ENCODE data around the gene TANGO6.

Gene TANGO6

DNA sequence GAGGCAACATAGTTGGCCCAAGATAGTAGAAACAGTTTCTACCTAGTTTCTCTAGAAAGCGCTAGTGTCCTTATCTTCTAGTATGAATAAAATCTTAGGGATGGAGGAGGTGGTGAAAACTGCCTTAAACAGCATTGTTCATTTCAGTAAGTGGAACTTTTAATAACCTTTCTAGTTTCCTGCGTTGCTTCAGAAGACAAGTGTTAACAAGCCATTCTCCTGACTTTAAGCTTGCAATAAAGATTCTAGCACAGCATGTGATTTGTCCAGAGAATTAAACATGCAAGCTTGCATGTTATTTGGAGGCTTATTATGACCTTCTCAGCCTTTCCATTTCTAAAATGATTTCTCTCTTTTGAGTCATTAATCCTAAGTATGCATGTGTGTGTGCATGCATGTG, 72.3 kb downstream of the TANGO6 start:
- no peak for DNase-seq

DNA sequence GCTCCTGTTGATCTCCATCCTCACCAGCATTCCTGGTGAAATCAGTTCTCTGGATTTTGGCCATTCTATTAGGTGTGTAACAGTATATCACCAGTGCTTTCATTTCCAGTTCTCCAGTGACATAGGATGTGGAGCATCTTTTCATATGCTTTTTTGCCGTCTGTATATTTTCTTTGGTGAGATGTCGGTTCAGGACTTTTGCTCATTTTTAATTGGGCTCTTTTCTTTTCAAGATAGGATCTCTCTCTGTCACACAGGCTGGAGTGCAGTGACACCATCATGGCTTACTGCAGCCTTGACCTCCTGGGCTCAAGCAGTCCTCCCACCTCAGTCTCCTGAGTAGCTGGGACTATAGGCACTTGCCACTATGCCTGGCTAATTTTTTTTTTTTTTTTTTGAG, 74.2 kb downstream of the TANGO6 start:
- DNase-seq = no peak

DNA sequence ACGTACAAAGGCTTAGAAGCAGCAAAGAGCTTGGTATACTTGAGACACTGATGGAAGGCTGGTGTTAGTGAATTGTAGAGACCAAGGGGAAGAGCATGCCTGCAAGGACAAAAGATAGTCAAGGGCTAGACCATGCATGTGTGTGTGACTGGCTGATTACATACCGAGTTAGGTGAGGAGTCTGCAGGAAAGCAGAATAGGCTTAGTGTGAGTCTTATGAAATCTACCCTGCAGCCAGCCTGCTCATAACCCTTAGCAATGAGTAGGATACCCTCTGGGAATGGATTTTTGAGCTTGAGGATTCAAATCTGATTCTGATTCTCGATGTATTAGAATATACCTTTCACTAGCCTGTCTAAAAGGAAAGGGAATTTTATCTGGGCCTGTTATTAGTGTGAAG, 77.0 kb downstream of the TANGO6 start:
- DNase-seq = no peak

DNA sequence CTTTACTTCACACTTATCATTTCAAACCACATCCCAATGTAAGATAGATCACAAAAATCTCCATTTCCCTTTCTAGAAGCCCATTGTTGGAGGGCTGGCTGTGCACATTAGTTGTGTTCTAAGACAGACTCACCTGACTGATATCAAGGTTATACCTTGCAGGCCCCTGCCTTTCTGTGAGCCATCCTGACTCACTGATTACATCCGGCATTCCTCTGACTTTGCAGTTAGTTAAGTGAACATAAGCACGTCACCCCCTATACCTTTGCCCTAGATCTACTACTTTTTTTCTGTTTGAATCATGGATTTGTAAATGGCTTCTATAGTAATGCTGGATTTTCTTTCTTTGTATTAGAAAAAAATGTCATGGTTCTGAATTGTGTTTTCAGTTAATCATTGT, 78.3 kb downstream of the TANGO6 start:
- no peak for DNase-seq

DNA sequence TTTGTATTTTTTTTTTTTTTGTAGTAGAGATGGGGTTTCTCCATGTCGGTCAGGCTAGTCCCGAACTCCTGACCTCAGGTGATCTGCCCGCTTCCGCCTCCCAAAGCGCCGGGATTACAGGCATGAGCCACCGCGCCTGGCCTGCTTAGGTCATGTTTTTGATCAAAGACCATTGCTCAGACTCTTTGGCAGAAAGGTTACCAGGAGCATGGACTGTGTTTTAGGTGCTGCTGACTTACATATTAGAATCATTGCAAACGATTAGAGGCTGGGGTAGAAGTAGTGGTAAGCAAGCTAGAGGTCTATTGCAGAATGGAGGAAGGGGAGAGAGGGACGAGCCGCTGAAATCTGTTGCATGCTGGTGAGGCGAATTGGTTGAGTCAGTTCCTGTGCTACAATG, 79.8 kb downstream of the TANGO6 start:
- no peak for DNase-seq

DNA sequence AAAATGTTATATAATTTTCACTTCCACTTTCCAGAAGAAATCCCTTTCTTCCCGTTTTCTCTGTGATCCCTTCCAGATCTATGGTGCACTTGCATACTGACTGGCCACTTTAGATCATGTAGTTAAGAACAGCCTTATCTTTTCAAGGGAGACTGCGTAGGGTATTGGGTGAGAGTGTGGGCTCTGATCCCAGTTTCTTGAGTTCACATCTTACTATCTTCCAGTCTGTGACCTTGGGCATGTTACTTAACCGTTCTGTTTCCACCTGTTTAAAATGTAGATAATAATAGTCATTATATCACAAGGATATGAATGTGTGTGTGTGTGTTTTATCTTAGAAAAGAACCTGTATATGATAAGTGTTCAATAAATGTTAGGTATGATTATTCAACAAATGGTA, 83.7 kb downstream of the TANGO6 start:
- no peak for DNase-seq

DNA sequence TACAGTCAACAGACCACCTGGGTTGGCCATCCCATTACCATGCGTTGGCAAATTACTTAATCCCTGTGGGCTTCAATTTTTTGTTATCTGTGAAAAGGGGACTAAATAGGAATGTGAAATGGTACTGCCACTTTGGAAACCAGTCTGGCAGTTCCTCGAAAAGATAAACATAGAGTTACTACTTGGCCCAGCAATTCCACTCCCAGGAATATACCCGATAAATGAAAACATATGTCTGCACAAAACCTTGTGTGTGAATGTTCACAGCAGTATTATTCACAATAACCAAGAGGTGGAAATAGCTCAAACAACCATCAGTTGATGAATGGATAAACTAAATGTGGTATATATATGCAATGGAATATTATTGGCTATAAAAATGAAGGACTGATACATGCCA, 87.9 kb downstream of the TANGO6 start:
- no peak for DNase-seq

DNA sequence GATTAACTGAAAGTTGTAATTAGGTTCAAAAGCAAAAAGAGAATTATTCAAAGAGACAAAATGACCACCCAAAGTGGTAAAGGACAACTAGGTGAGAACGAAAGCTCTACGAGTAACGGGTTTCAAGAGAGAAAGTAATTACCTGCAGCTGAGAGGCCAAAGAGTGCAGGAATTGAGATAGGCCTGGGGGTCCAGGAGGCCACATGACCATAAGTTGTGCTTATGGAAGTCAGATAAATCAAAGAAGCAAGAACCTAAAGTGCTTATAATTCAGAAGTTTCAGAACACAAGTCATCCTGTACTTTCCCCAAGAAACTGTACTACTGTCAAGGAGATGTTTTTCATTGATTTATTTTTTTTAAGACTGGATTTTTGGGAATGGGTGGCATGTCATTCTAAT, 91.1 kb downstream of the TANGO6 start:
- DNase-seq = no peak

DNA sequence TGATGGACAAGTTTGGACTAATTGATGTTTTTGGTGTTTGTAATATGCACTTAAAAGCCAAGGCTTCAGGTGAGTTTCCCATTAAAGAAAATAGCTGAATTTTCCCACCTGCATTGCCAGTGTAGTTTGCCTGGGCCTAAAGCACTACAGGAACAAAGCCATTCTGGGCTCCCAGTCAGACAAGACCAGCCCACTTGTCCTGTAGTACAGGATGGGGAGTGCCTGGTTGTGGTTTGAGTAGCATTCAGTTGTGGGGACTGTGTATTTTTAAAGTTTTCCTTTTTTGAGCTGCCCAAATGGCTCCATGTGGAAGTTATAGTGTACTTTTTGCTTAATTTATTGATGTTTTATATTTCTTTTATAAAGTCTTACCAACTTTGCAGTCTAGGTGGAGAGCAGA, 91.7 kb downstream of the TANGO6 start:
- DNase-seq = no peak

DNA sequence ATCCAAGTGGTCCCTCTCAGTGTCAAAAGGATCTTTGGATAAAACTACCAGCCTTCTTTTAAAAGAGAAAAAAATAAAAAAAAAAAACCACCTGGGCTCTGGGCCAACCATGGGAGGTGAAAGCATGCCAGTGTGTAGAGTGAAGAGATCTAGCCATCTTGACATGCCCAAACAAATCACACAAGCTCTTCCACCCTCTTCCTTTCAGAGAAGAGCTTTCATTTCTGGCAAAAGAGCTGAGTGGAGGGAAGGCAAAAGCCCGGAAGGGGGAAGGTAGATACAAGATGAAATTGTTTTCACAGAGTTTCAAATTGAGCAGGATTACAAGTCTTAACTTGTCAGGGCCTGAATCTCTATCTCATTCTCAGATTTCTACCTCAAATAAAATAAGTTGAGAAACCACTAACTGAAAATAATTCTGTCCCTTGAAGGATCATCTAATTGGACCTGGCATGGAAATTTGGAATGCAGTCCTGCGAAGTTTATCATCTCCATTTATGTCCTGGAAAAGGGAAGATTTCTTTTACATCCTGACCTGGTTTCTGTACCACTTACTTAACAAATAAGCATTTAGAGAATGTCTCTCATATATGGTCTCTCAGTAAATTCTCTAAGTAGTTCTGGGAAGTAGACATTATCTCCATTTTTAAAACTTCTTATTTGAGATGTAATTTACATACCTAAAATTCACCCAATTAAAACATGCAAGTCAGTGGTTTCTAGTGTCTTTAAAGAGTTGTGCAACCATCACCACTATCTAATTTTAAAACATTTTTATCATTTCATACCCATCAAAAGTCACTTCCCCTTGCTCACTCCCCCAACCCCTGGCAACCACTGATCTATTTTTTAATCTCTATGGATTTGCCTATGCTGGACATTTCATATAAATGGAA, 93.7 kb downstream of the TANGO6 start:
- no peak for DNase-seq

DNA sequence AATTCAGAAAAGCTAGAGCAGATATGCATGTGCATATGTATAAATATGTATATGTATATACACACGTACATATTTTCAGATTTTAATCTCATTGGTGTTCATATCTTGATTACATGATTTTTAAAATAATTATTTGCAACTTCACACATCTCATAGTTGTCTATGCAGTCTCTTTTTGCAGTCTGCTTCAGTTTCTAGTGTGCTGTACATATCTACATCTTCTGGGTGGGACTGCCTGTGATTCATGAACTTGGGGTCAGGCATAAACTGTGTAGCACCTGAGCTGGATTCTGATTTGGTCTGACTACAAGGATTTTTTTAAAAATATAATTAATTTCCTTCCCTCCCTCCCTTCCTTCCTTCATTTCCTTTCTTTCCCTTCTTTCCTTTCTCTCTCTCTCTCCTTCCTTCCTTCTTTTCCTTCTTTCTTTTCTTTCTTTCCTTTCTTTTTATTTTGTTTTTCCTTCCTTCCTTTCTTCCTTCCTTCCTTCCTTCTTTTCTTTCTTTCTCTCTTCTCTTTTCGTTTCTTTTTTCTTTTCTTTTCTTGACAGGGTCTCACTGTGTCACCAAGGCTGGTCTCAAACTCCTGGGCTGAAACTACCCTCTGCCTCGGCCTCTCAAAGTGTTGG, 96.5 kb downstream of the TANGO6 start:
- DNase-seq = no peak

DNA sequence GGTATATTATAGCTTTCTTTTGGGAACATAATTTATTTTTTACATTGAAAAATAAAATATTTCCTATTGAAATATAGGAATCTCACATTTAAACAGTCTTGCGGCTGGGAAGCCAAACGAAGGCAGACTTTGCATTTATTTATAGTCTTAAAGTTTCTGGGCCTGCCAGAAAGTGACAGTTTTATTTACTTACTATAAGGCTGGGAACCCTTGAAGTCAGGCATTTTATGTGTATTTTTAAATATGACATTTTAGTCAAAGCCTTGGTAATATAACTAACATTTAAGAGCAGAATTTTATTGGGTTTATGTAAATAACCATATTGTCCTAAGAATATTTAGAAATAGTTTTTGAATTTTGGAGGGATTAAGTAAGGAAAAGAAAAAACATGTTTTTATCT, 97.5 kb downstream of the TANGO6 start:
- DNase-seq = no peak

DNA sequence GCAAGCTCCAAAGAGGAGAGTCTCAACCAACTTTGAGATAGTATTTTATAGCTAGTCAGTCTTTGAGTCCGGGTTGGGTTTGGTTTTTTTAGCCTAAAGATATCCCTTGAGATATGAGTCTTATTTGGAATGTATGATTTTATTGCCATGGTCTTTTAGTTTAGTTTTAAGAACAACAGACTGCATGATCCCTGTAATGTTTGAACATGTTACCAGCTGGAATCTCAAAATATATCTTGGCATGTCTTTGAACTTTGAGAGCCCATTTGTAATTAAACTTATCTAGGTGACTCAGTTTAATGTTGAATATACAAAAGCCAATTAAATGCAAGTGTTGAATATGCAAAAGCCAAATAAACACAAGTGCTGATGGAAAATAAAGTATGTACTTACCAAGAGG, 100.6 kb downstream of the TANGO6 start:
- no peak for DNase-seq

DNA sequence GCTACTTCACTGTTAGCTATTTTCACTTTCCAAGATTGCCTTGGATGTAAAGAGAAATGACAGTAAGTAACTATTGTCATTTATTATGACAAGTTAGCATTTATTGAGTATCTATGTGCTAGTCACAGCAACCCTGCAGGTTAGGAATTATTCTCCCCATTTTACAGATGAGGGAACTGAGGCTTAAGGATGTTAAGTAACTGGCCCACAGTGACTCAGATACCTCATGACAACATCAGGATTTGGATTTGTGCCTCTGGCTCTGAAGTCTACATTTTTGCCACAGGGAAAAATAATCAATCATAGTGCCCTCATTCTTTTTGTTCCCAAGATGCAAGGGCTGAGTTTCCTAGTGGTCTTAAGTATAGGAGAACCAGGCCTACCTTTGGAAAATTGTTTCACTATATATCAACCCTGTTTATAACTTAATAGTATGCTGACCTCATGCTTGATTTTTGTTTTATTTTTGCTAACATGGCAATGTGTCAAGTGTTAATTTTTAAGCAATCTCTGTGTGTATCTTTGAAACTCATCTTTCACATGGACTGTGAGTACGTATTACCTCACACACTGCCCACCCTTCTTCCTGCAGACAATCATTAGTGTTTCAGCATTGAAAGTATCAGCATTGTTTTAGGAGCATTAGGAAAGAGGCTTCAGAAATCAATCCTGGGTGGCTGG, 105.0 kb downstream of the TANGO6 start:
- no peak for DNase-seq

DNA sequence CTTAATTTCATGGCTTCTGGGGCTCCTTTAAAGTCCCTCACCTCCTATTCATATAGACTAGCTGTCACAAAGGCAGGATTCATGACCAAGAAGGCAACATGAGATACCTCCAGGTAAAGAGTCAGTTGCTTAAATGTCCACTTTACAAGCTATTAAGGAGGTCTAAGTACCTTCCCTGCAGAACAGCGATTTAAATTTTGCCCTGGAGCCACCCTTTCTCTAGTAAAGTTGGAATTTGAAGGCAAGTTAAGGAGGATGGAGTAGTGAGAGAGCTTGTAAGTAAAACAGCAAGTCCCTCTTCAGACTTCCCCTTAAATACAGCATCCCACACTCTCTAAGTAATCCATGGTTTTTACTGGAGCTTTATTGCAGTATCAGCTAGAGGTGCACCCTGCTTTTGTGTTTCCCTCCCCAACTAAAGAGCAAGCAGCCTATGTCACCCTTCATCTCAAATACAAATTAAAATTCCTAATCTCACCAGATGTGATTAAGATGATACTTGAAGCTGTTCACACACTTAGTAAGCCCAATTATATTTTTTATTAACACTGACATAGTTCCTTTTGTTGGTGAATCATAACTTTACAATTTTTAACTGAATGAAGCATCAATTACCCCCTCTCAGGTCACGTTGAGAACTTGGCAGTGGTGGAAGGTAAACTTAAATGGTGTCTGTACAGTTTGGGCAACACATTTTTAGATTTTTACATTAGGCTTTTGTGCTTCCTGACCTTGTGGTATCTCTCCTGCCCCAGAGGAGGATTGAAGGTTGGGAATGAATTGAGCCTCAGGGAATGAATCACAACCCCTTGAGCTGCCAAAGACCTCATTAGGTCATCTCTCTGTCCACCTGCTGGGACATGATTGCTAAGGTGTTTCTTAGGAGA, 108.9 kb downstream of the TANGO6 start:
- no peak for DNase-seq

DNA sequence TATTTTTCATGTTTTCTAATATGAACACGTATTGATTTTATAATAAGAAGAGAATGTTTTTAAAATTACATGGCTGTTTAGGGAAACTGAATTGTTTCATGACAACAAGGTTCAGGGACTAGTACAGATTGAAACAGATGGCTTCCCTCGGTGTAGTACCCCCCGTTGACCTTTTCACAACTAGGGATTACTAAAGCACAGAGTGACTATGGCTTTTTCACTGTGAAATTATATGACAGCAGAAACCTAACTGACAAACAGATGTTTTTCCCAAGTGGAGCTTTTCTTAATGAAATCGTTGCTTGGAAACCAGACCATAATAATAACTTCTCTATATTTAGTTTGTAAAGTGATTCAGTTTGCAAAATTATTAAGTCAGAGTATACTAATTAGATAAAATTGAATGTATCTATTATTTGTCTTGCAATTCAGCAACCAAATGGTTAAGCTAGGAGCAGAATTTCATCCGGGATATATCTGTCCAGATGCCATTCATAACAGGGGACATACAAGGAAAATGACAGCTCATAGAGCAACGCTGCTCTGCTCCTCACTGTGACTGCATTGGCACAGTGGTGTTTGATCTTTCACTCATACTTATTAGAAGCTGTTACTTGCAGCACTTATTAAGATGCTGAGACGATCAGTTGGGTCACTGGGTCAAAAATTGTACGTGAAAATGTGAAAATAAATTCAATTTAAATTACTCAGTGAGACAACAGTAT, 111.7 kb downstream of the TANGO6 start:
- no peak for DNase-seq

DNA sequence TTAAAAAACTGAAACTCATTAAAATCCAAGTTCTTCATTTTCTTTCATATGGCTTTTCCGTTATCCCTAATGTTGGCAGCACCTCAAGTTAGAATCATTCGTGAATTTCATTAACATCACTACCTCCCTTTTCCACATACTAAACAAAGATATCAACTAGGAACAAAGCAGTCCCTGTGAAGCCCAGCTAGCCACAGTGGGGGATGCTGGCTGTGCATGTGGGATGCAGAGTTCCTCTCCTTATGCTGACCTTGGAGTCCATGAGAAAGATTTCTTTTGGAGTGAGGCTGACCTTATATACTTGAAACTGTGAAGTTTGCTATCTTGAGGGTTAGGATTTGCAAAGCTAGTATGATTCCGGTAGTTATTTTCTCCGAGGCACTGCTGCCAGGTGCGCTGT, 117.6 kb downstream of the TANGO6 start:
- DNase-seq = no peak

DNA sequence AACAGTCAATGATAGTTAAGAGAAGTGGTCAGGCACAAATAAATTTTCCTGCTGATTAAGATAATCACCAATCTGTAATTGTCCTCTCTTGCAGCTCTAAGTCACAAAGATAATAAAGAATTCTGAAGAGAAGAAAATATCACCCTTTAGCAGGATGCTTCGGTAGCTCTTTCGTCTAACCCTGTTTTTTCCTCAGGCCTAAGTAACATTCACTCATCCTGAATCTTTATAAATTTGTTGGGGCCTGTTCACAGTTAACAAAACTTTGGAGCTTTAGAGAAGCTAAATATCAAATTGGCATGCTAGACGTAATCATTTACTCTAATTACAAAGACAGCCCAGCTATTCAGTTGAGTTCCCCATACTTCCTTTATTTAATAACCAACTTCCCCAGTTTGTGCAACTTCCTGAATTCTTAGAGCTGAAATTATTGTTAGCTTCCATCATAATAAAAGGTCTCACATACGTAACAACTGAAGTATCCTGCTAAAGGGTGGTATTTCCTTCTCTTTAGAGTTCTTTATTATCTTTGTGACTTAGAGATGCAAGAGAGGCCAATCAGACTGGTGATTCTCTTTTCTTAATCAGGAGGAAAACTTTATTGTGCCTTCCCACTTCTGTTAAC, 118.6 kb downstream of the TANGO6 start:
- DNase-seq = no peak

DNA sequence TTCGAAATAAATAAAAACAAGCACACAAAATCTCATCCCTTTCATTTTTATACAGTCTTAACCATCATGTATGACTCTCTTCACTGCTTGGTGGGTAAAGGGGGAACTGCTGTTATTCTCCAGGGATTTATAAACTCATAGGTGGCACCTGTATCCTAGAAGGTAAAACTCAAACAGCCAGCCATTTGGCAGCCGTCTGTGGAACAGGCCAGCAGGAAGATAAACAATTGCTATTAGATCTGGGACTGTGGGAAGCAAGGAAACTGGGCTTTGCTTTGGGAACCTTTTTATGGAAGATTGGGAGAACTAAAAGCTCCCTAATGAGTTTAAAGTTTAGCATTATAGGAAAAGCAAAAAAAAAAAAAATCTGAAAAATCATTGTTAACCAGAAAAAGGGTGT, 126.0 kb downstream of the TANGO6 start:
- DNase-seq = no peak

DNA sequence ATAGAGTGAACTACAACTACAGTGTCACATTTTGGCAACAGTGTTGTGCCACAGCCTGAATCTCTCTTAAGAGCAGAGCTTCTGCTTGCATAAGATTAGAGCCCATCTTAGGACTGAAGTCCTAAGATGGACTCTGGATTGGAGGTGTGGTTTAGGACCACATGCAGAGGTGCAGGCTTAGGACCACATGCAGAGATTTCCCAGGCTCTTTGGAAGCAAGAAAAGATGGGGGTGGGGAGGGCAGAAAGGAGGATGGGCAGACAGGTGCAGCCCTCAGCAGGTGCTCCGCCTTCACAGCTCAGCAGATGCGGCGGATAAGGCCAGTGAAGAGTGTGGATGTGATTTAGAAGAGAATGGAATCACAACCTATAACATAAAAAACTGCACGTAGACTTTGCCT, 128.7 kb downstream of the TANGO6 start:
- no peak for DNase-seq

DNA sequence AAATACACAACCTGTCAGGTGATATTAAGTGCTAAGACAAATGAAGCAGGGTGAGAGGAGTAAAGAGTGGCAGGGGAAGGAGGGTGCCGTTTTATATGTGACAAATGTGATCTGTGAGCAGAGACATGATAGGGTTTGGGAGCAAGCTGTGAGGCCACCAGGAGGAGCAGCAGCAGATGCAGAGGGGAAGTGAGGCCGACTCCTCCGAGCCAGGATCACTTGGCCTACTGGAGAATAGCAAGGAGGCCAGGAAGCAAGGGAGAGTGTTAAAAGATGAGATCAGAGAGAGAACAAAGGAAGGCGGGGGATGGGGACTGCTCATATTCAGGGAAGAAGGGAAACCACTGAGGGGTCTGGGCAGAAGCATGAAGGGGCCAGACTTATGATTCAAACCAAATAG, 129.4 kb downstream of the TANGO6 start:
- no peak for DNase-seq

DNA sequence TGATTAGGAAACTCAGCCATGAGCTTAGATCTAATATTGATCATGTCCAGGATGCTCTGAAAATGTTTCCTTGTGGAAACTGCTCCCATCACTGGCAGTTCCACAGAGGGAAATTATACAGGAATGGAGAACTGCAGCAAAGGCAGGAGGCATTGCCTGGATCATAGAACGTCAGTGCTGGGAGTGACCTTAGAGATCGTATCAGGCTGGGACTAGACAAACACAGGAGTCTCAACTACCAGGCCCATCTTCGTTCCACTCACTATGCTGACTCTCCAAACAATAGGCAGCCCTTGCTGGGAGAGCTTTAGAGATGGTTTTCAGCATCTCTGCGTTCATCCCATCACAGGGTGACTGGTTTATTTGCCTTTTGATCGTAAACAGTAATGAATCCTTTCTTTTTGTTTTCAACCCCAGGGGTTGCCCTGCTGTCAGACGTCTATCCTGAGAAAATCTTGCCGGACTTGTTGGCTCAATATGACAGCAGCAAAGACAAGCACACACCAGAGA, 130.3 kb downstream of the TANGO6 start:
- no peak for DNase-seq
